B cell (primary cell): ENCODE results near the gene MAN2A1. TPM values are rescaled to one million over a fixed set of nuclear protein-coding genes. Genes with fewer than 3 reads are reported as not detected.

ENCODE experiments used
- ATAC-seq: fragments of 200-7000 bp; cut with Tn5 transposase; one replicate; pipeline ENCODE4 v1.10.0; 2021; ENCODE audit warnings: low read depth, mild to moderate bottlenecking, moderate number of reproducible peaks, moderate library complexity
- CTCF ChIA-PET: fragments of 350-600 bp; sonication (Branson Sonifier 250); formaldehyde crosslinking; loops from one replicate; lab custom pipeline; 2021; ENCODE audit warnings: antibody characterized with exemption, inconsistent platforms; lab: Charles Lee
- POLR2A ChIA-PET: fragments of 350-600 bp; sonication (Branson Sonifier 250); formaldehyde crosslinking; loops from one replicate; lab custom pipeline; 2021; ENCODE audit warnings: antibody characterized with exemption; lab: Charles Lee
- DNase-seq: peaks from one replicate; pipeline ENCODE4 v3.0.0; 2013
- H2AFZ ChIP-seq: 2 replicates; pipeline ENCODE4 v1.6.1; 2012; ENCODE audit warnings: mild to moderate bottlenecking, low read depth, low read length; ENCODE audit not compliant: insufficient read depth, poor library complexity, severe bottlenecking
- H3K27ac ChIP-seq, 2 donors: 1 replicate in 1 of 2; 2 replicates in 1 of 2; pipeline ENCODE4 v1.5.1; 2012 to 2013; ENCODE audit warnings: low read length in 2 of 2, mild to moderate bottlenecking in 2 of 2, moderate library complexity in 1 of 2
- H3K27me3 ChIP-seq, 4 experiments: fragments of 200-600 bp in 1 of 4; sonication (generic) in 1 of 4; replicated peaks in 1 of 4; 1 replicate in 2 of 4; 2 replicates in 2 of 4; pipeline versions ENCODE4 v1.6.1 to v1.7.0; 2013 to 2016; ENCODE audit warnings: low read length in 3 of 4, mild to moderate bottlenecking in 2 of 4, mixed read lengths in 1 of 4, moderate library complexity in 1 of 4; ENCODE audit not compliant: insufficient read depth in 4 of 4, control insufficient read depth in 3 of 4; ENCODE audit errors: control extremely low read depth in 1 of 4
- H3K36me3 ChIP-seq, 2 experiments: replicated peaks in 1 of 2; 1 replicate in 1 of 2; 2 replicates in 1 of 2; pipeline versions ENCODE4 v1.6.1 to v1.7.1; 2013; ENCODE audit warnings: low read length in 1 of 2; ENCODE audit not compliant: insufficient read depth in 2 of 2, control insufficient read depth in 1 of 2; ENCODE audit errors: control extremely low read depth in 1 of 2, extremely low read depth in 1 of 2
- H3K4me1 ChIP-seq, 2 donors: fragments of 200-600 bp in 1 of 2; sonication (generic) in 1 of 2; 1 replicate in 1 of 2; 2 replicates in 1 of 2; pipeline versions ENCODE4 v1.5.1 to v1.6.1; 2013 to 2017; ENCODE audit warnings: low read length in 2 of 2; ENCODE audit not compliant: control insufficient read depth in 2 of 2, insufficient read depth in 2 of 2
- H3K4me2 ChIP-seq: replicated peaks from 2 replicates; pipeline ENCODE3; 2012; ENCODE audit warnings: mild to moderate bottlenecking, low read depth, low read length; ENCODE audit not compliant: poor library complexity, severe bottlenecking
- H3K4me3 ChIP-seq, 5 experiments: fragments of 200-600 bp in 1 of 5; sonication (generic) in 1 of 5; 1 replicate in 3 of 5; 2 replicates in 2 of 5; pipeline versions ENCODE4 v1.5.1 to v1.7.0; 2011 to 2016; ENCODE audit warnings: low read length in 4 of 5, mild to moderate bottlenecking in 4 of 5, low read depth in 2 of 5, control low read depth in 1 of 5, moderate library complexity in 1 of 5; ENCODE audit not compliant: insufficient read depth in 1 of 5; ENCODE audit errors: control extremely low read depth in 1 of 5, extremely low read depth in 1 of 5
- H3K79me2 ChIP-seq: fragments of 200-600 bp; sonication (generic); one replicate; pipeline ENCODE4 v1.6.0; 2016; ENCODE audit warnings: low read length; ENCODE audit not compliant: control insufficient read depth, insufficient read depth
- H3K9ac ChIP-seq: fragments of 200-600 bp; sonication (generic); 2 replicates; pipeline ENCODE4 v1.6.1; 2017; ENCODE audit warnings: mild to moderate bottlenecking, low read length, moderate library complexity
- H3K9me3 ChIP-seq, 3 donors: one replicate each; pipeline versions ENCODE4 v1.6.1 to v1.7.1; 2013; ENCODE audit warnings: low read length in 2 of 3; ENCODE audit not compliant: control insufficient read depth in 2 of 3, insufficient read depth in 1 of 3; ENCODE audit errors: control extremely low read depth in 1 of 3
- H4K20me1 ChIP-seq: 2 replicates; pipeline ENCODE4 v1.6.0; 2012; ENCODE audit warnings: mild to moderate bottlenecking, low read length; ENCODE audit not compliant: insufficient read depth, control insufficient read depth, poor library complexity, severe bottlenecking
- H3K27ac Mint-ChIP-seq: one replicate; pipeline ENCODE4 v1.8.0; 2021; ENCODE audit warnings: mixed read lengths
- H3K27me3 Mint-ChIP-seq: one replicate; pipeline ENCODE4 v1.8.0; 2021; ENCODE audit warnings: mixed read lengths
- H3K4me1 Mint-ChIP-seq: one replicate; pipeline ENCODE4 v1.8.0; 2021; ENCODE audit warnings: mixed read lengths
- H3K4me3 Mint-ChIP-seq: one replicate; pipeline ENCODE4 v1.8.0; 2021; ENCODE audit warnings: mixed read lengths
- H3K9me3 Mint-ChIP-seq: one replicate; pipeline ENCODE4 v1.8.0; 2022; ENCODE audit warnings: mixed read lengths; ENCODE audit not compliant: insufficient read depth
- CTCF ChIP-seq: fragments of 200-600 bp; IDR thresholded peaks from one replicate; pipeline ENCODE4 v1.8.0; 2022; ENCODE audit warnings: antibody characterized with exemption, mild to moderate bottlenecking
- EZH2 ChIP-seq: IDR thresholded peaks from 2 replicates; pipeline ENCODE4 v1.6.1; 2012; ENCODE audit warnings: borderline replicate concordance, low read depth, mild to moderate bottlenecking, moderate library complexity, low read length; ENCODE audit not compliant: insufficient read depth, poor library complexity, severe bottlenecking
- WGBS: methylation state at CpG from one replicate; pipeline ENCODE4 v1.1.5; 2013; ENCODE audit warnings: missing lambda C conversion rate; ENCODE audit not compliant: insufficient coverage; 5-methylcytosine and 5-hydroxymethylcytosine counted together
- intact Hi-C: fragments of 100-400 bp; cut with micrococcal nuclease; formaldehyde crosslinking; loops from one replicate; pipeline ENCODE4 v1.10.0; 2022
- polyA plus RNA-seq: library from polyadenylated mRNA; depleted of rRNA; stranded (reverse); fragments of >200 nt; gene quantifications from 2 replicates; pipeline ENCODE4 v1.2.3, GENCODE V29; 2012
- total RNA-seq, 2 donors: library from RNA; stranded (reverse); fragments of 120-200 nt in 1 of 2; gene quantifications; 1 replicate in 1 of 2; 2 replicates in 1 of 2; pipeline versions ENCODE4 v1.2.3 to v1.2.4, GENCODE V29; 2013 to 2022

Gene MAN2A1
- total and polyA plus RNA-seq, 2 donors (not counting 1 experiment from before 2014, with no cell fraction given): 12.7 to 55.0 TPM

- TF ChIP-seq EZH2 (no peak), CTCF (no peak)
- H2AFZ ChIP-seq: no peak overlapping the region
- no peaks in the 10 kb centered on the region for H3K4me1 ChIP-seq
- intact Hi-C loops: no loop called here
- H3K4me3 ChIP-seq: no peak overlapping the region
- ATAC-seq (no peak), DNase-seq (no peak)
- ChIA-PET POLR2A (no interaction called here), CTCF (interaction anchor here (1.0 to 1.1 kb wide), 2 partner anchors 26 to 27 kb away, joined by 4 read pairs; no protein-coding TSS in a partner anchor)
- H3K9me3 ChIP-seq: no peaks in the 10 kb centered on the region
- H3K4me1 Mint-ChIP-seq: peaks cover 8% of the 10 kb centered on the region
- peaks cover 44% of the 10 kb centered on the region for H3K79me2 ChIP-seq
- no peak overlapping the region for H3K4me2 ChIP-seq
- no peak overlapping the region for H3K4me3 Mint-ChIP-seq
- no peaks in the 10 kb centered on the region for H3K27me3 ChIP-seq
- no peaks in the 10 kb centered on the region for H3K9me3 Mint-ChIP-seq
- H3K27ac ChIP-seq: no peak overlapping the region
- no peak overlapping the region for H3K9ac ChIP-seq
- 96% methylated on average over 3 of the region's 3 CpGs for WGBS
- peaks cover 5 to 38% of the 10 kb centered on the region in 2 experiments for H3K36me3 ChIP-seq
- peaks cover 13% of the 10 kb centered on the region for H4K20me1 ChIP-seq
- no peak overlapping the region for H3K27ac Mint-ChIP-seq
- H3K27me3 Mint-ChIP-seq: no peaks in the 10 kb centered on the region
These were observed 28.5 kb downstream of the MAN2A1 start for GRCh38 chr5:109718216-109718615.

- Histone ChIP-seq H4K20me1 (peaks cover 13% of the 10 kb centered on the region), H3K27me3 (no peaks in the 10 kb centered on the region), H2AFZ (no peak overlapping the region), H3K27ac (no peak overlapping the region), H3K9ac (no peak overlapping the region), H3K4me3 (no peak overlapping the region), H3K79me2 (peaks cover 46% of the 10 kb centered on the region), H3K4me1 (no peaks in the 10 kb centered on the region), H3K36me3 (peaks cover 8 to 35% of the 10 kb centered on the region in 2 experiments), H3K9me3 (no peaks in the 10 kb centered on the region), H3K4me2 (no peak overlapping the region)
- CTCF ChIA-PET: interaction anchor here (1.0 to 1.1 kb wide), 2 partner anchors 26 to 28 kb away, joined by 4 read pairs; no protein-coding TSS in a partner anchor
- Mint-ChIP-seq H3K27me3 (no peaks in the 10 kb centered on the region), H3K9me3 (no peaks in the 10 kb centered on the region), H3K4me3 (no peak overlapping the region), H3K4me1 (peaks cover 10% of the 10 kb centered on the region), H3K27ac (no peak overlapping the region)
- POLR2A ChIA-PET: no interaction called here
- WGBS: 100% methylated on average over 1 of the region's 4 CpGs
- ATAC-seq (no peak), DNase-seq (no peak)
- intact Hi-C loops: no loop called here
- no peak for TF ChIP-seq CTCF
- no peak for TF ChIP-seq EZH2
These were observed 28.9 kb downstream of the MAN2A1 start for GRCh38 chr5:109718632-109719031.
